ENCODE data around the gene TRPM3.

Gene TRPM3

DNA sequence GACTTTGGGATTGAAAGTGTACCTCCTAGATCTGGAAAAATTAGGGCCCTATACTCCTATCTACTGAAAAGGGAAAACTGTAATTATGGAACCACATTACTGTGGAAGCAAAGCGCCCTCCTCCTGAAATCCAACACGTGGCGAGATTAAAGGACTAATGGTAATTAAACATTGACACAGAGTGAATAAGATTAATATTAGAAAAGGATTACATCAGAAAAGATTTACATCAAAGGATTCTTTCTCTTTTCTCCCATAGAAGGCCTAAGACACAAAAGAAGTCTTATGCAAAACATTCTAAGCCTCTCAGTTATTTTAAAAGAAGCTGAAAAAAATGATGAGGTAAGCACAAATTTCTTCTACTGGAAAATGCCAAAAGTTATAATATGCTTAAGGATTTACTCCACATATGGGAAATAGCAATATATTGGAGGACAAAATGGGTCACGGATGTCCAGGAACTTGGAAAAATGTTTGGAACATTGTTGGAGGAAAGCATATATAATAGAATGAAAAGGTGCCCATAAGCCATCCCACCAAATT is 227.8 kb downstream of the TRPM3 start:
- DNase-seq (ENCODE audit: low spot score) (no peak), FAIRE-seq (no peak)

- DNase-seq (ENCODE audit: low spot score): no peak
- FAIRE-seq: no peak
These were observed 232.9 kb downstream of the TRPM3 start for GRCh38 chr9:70888471-70888870.

DNA sequence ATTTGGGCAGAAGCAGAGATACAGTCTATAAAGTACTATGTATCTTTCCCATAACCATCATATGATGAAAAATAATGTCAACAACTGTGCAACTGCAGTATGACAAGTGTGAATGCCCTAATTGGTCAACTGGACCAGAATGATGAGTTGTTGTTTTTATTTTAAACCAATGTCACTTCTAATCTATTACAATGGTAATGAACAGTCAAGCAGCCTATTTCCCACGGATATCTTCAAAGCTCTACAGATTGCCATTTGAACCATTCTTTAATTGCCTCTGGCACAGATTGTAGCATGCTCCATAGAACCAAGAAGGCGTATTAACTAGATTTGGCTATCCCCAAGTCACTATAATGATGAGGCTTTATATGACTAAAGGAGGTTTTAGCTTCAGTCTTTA is 233.6 kb downstream of the TRPM3 start:
- FAIRE-seq (no peak), DNase-seq (ENCODE audit: low spot score) (no peak)

DNA sequence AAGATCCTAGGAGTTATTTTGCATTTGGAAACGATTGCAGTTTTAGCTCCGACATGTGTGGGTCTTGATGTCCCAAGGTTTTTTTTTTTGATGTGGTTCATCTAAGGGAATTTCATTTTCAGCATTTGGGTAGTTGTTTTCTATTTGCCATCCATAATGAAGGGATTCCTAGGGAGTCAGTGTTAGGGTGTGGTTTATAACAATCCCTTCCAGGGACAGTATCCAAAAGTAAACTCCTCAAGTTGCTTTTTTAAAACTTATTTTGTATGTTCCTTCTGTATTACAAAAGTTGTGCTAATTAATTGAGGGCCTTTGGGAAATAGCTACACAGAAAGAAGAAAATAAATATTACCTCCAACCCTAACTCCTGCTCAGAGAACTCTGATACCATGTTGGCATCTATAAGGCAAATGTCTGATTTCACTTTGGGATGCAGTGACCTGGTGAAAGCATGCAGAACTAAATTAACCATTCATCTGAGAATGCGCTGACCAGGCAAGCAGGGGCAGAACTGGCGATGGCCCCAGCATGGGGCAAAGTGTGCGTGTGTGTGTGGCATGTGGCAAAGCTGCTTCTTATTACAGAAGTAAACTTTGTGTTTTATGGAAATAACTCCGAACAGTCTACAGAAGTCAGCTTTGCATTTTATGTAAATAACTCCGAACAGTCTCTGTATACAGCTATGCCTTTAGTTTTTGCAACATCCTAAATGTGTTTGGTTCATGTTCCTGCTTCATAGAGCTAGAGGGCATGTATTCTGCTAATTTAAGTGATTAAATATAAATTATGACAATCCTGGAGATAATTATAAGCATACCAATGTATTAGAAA is 237.2 kb downstream of the TRPM3 start:
- DNase-seq (ENCODE audit: low spot score) (no peak), FAIRE-seq (no peak)

- FAIRE-seq (peak; percentile 72), DNase-seq (ENCODE audit: low spot score) (peak; percentile 61)
These were observed 238.4 kb downstream of the TRPM3 start for GRCh38 chr9:70883056-70883455.

GRCh38 chr9:70881333-70881732 is 240.1 kb downstream of the TRPM3 start:
- DNase-seq (ENCODE audit: low spot score) (no peak), FAIRE-seq (no peak)

- DNase-seq (ENCODE audit: low spot score): no peak
These were observed 240.9 kb downstream of the TRPM3 start for GRCh38 chr9:70880535-70880934.

DNA sequence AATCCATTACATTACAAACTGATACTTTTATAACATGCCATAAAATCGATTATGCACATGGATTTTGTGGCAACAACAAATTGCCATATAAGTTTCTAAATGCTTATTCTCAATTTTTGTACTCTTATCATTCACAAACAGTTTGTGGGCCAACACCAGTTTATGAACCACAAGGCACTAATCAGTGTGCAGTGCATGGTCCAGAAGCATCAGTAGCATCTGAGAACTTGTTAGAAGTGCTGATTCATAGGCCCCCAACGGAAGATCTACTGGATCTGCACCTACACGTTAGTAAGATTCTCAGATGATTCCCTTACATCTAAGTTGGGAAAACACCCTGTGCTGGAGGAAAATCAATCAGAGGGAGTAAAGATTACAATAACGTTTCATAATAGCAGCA is 242.8 kb downstream of the TRPM3 start:
- no peak for DNase-seq (ENCODE audit: low spot score)

More at GRCh38 chr9:70880535-70880934, 240.9 kb downstream of the TRPM3 start:
- no peak for FAIRE-seq

GRCh38 chr9:70874451-70874850 is 247.0 kb downstream of the TRPM3 start:
- no peak for FAIRE-seq
- no peak for DNase-seq (ENCODE audit: low spot score)

More for the DNA sequence above, 242.8 kb downstream of the TRPM3 start:
- no peak for FAIRE-seq

DNA sequence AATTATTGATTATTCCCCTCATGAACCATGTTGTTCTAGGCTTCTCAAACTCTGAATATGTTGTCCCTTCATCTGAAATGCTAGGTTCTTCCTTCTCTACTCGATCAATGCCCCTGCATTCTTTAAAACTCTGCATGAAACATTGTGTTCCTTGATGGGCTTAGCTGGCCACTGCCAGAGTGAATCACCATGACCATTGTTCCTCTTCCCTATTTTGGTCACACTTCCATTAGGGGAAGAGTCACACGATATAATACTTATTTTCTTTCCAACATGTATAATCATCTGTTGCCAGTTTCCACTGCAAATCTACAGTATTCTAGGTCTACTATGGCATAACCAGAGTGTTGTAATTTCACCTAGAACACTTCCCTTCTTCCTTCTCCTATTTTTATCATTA is 247.9 kb downstream of the TRPM3 start:
- FAIRE-seq (no peak), DNase-seq (ENCODE audit: low spot score) (no peak)

DNA sequence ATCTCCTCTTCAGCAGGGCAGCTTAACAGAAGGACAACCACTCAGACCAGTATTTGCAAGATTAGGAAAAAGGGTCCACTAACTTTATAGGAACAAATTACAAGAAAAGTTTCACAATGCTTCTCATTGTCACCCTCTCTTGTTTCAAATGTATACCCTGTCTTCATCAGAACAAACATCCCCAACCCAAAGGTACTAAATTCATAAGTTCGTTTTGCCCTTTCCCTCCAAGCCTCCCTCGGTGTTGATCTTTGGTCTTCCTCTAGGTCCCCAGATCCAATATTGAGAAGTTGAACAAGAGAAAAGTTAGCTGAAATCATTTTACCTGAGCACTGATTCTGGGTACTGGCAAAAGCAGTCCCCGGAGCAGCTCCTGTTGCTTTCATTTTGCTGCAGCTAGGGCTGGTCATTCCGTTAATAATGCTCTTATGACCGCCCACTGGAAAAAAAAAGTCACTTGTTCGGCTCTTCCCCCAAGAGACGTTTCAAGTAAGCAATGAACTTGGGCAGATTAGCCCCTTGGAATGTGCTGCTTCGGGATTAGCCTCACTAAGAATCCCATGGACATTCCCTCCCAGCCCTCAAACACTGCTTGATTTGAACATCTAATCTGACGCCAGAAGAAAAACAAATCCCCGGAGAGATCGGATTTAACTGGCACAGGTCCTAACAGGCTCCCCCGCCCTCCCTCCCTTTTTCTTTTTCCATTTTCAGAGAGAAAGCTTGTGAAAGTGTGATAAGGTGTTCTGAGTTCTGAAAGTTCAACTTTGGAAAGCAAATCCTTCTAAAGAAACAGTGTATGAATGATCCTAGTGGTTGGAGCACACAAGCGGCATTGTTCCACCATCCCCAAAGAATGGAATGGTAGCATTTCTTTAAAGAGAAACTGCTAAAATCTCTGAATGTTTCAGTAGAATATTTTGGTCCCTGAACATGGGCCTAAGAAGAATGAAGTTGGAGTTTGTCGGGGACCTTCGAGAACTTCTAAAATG is 252.5 kb downstream of the TRPM3 start:
- FAIRE-seq: no peak
- DNase-seq (ENCODE audit: low spot score): no peak

GRCh38 chr9:70868041-70868440 is 253.4 kb downstream of the TRPM3 start:
- DNase-seq (ENCODE audit: low spot score): no peak
- peak; percentile 68 for FAIRE-seq

GRCh38 chr9:70865471-70865870 is 255.9 kb downstream of the TRPM3 start:
- DNase-seq (ENCODE audit: low spot score) (no peak), FAIRE-seq (no peak)

DNA sequence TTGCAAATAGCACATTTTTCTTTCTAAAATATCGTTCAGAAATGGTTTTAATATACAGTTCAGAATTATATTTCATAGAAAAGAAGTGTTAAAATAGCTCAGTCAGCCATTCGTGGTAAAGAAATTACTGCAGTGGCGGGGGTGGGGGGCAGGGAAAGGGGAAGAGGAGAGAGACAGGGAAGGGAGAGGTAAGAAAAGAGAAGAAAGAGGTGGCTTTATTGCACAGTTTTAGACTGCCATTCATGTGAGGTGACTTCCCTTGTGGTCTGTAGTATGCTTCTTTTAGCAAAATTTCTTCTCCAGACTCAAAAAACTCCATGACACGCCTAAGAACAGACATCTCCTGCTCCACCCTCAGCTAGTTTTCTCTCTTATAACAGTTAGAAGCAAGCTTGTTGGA is 259.6 kb downstream of the TRPM3 start:
- FAIRE-seq: no peak
- no peak for DNase-seq (ENCODE audit: low spot score)

DNA sequence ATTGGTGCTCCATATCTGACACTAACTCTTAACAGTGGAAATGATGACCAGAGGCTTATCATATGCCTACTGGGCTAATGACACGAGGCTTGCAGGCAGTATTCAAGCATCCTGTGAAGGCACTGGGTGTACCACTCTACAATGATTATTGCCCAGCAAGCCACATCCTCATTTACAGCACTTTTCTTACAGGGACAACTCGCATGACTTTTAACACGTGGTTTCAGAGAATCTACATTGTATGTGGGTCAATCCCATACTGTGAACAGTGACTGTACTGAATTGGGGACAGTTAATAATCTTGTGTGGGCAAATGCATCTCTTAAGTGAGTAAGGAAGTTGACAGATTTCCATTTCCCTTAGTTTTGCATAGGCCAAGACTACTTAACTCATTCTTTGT is 260.0 kb downstream of the TRPM3 start:
- FAIRE-seq (no peak), DNase-seq (ENCODE audit: low spot score) (no peak)

DNA sequence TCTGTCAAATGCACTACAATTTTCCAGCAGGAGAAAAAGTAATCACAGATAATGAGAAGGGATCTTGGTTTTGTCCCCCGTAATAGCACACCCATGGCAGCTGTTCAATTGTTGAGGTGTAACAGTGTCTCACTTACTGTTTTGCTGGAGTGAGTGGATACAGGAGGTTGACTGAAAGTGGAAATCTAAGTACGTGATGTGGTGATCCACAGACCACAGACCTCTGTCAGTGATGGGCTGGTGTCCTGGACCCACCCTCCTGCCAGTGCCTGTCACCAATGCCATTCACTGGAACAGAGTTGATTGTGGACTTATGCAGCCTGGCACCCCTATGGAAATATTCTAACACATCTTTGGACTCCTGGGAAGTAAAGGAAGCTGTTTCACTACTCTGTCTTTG is 261.7 kb downstream of the TRPM3 start:
- FAIRE-seq (no peak), DNase-seq (ENCODE audit: low spot score) (no peak)

DNA sequence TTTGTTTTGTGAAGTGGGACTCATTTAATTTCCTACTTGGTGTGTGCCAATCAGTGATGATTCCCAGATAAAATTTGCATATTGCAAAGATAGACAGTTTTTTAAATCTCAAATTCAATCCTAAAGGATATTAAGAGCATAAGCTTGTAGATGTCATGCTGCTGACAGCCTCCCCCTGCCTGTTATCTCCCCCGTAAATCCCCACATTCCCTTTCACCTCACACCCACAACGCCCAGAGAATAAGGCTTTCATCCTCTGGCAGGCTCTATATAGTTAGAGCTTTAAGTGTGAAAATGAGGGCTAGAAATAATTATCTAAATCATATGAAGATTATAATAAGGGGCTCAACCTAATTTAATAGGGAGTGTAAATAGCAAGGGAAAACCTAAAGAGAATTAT is 265.0 kb downstream of the TRPM3 start:
- DNase-seq (ENCODE audit: low spot score) (no peak), FAIRE-seq (no peak)

DNA sequence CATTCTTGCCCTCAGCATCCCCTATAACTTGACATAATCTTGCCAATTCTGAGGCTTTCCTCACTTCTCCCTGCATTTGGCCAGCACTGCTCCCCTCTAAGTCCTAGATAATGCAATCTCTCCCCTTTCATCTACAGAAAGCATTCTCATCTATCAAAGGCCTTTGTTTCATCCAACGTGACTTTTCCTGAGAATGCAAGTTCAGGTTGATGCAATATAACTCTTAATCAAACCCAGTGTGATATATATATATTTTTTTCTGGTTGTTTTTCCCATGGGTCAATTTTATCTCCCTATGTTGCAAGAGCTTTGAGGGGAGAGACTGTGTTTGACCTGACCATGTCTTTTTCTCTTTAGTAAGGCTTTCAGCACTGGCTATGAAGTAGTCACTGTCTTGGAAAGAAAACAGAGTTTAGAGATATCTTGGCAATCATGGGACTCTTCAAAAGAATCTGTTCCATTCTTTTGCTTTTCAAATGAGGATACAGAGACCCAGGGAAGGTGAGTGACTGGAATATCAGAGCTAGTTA is 268.6 kb downstream of the TRPM3 start:
- DNase-seq (ENCODE audit: low spot score) (no peak), FAIRE-seq (no peak)

DNA sequence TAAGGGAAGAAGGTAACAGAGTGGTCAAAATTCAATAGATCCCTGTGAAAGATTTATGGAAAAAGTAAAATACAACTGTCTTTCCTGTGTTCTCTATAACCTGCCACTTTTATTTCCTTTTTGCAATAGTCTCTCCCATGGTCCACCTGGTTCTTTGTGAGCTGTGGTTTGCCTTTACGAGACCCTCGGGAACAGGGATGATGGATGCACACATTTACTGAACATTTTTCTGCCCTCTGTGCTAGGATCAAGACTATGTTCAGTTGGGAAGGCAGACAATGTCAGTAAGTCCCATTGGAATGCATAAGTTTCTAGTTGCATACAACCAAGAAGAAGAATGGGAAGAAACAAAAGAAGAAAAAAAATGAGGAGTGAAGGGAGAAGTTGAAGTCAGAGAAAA is 281.2 kb downstream of the TRPM3 start:
- DNase-seq (ENCODE audit: low spot score): no peak
- FAIRE-seq: no peak

- DNase-seq (ENCODE audit: low spot score) (no peak), FAIRE-seq (no peak)
These were observed 286.1 kb downstream of the TRPM3 start for GRCh38 chr9:70835323-70835722.

DNA sequence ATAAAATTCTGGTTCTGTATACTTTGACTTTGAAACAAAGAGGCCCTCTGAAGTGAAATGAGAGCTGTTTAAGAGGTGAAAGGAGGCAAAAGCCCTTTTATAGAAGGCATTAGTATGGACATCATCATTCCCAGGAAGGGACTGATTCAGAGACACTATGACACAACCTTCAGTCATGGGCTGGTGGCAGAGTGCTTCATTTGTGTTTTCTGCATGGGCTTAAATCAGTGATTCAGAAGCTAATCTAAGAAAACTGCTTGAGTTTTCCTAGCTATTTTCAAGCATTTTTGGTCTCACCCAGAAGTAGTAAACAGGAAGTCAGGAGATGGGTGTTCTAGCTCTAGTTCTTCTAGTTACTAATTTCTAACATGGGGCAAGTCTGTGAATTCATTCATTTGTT is 288.9 kb downstream of the TRPM3 start:
- FAIRE-seq: no peak
- DNase-seq (ENCODE audit: low spot score): no peak

- FAIRE-seq (no peak), DNase-seq (ENCODE audit: low spot score) (no peak)
These were observed 290.8 kb downstream of the TRPM3 start for GRCh38 chr9:70830618-70831017.

All from RCC 7860 (cell line).